HEK293 (cell line): ENCODE results near the gene OXSR1.

Experiments used
- CTCF ChIA-PET: fragments of 350-600 bp; formaldehyde crosslinking; extraction: SDS; loops from one replicate; lab custom pipeline; 2021; ENCODE audit warnings: antibody characterized with exemption; lab: Yijun Ruan, JAX
- POLR2A ChIA-PET: fragments of 300-600 bp; formaldehyde crosslinking; extraction: SDS; loops from one replicate; lab custom pipeline; 2020; ENCODE audit warnings: antibody characterized with exemption, inconsistent platforms; lab: Yijun Ruan, JAX
- H3K27ac ChIP-seq: fragments of 200-500 bp; sonication (Bioruptor generic); 2 replicates; pipeline ENCODE4 v1.5.1; 2014; ENCODE audit warnings: low read depth, low read length, control low read depth, inconsistent platforms; ENCODE audit errors: extremely low read depth
- H3K36me3 ChIP-seq, 2 experiments: fragments of 200-500 bp in 1 of 2; sonication (Bioruptor generic) in 1 of 2; 1 replicate in 1 of 2; 2 replicates in 1 of 2; pipeline ENCODE4 v1.5.1; 2014 to 2017; ENCODE audit warnings: inconsistent platforms in 2 of 2, low read length in 2 of 2; ENCODE audit not compliant: control insufficient read depth in 2 of 2, insufficient read depth in 1 of 2
- H3K4me1 ChIP-seq: fragments of 200-500 bp; sonication (Bioruptor generic); 2 replicates; pipeline ENCODE4 v1.5.1; 2014; ENCODE audit warnings: mild to moderate bottlenecking, low read length, inconsistent platforms; ENCODE audit not compliant: control insufficient read depth, insufficient read depth
- H3K4me3 ChIP-seq: 2 replicates; pipeline ENCODE4 v1.5.1; 2011; ENCODE audit warnings: low read depth, mild to moderate bottlenecking, control low read depth, low read length, moderate library complexity
- H3K9me3 ChIP-seq: fragments of 200-500 bp; sonication (Bioruptor generic); 2 replicates; pipeline ENCODE4 v1.5.1; 2014; ENCODE audit warnings: low read depth, low read length, inconsistent platforms; ENCODE audit not compliant: control insufficient read depth, insufficient read depth
- BCL6B ChIP-seq: fragments of 450-650 bp; formaldehyde crosslinking; IDR thresholded peaks from 2 replicates; pipeline ENCODE4 v1.5.1; 2017; ENCODE audit warnings: missing biosample characterization, missing genetic modification characterization
- GLI4 ChIP-seq: fragments of 450-650 bp; formaldehyde crosslinking; IDR thresholded peaks from 2 replicates; pipeline ENCODE4 v1.5.1; 2016; ENCODE audit warnings: missing biosample characterization, missing genetic modification characterization
- KLF10 ChIP-seq: fragments of 450-650 bp; IDR thresholded peaks from 2 replicates; pipeline ENCODE4 v1.5.1; 2018; ENCODE audit warnings: missing biosample characterization, mild to moderate bottlenecking, missing genetic modification characterization
- PRDM10 ChIP-seq: fragments of 450-650 bp; formaldehyde crosslinking; IDR thresholded peaks from 2 replicates; pipeline ENCODE4 v1.5.1; 2016; ENCODE audit warnings: missing biosample characterization, missing genetic modification characterization
- SALL2 ChIP-seq: fragments of 450-650 bp; formaldehyde crosslinking; IDR thresholded peaks from 2 replicates; pipeline ENCODE4 v1.5.0; 2017; ENCODE audit warnings: missing biosample characterization, mild to moderate bottlenecking, missing genetic modification characterization, borderline replicate concordance
- SCRT1 ChIP-seq: fragments of 450-650 bp; formaldehyde crosslinking; IDR thresholded peaks from 2 replicates; pipeline ENCODE4 v1.5.1; 2016; ENCODE audit warnings: missing biosample characterization, missing genetic modification characterization, borderline replicate concordance
- TSHZ1 ChIP-seq: fragments of 450-650 bp; formaldehyde crosslinking; IDR thresholded peaks from 2 replicates; pipeline ENCODE4 v1.5.1; 2016; ENCODE audit warnings: missing biosample characterization, missing genetic modification characterization, borderline replicate concordance
- YY1 ChIP-seq: fragments of 450-650 bp; formaldehyde crosslinking; IDR thresholded peaks from 2 replicates; pipeline ENCODE4 v1.5.1; 2018; ENCODE audit warnings: missing biosample characterization, missing genetic modification characterization
- ZFHX2 ChIP-seq: fragments of 450-650 bp; formaldehyde crosslinking; conservative IDR thresholded peaks from 2 replicates; pipeline ENCODE4 v1.5.1; 2016; ENCODE audit warnings: missing biosample characterization, missing genetic modification characterization
- ZNF211 ChIP-seq: fragments of 450-650 bp; formaldehyde crosslinking; IDR thresholded peaks from 2 replicates; pipeline ENCODE4 v1.5.1; 2016; ENCODE audit warnings: low read depth, missing biosample characterization, missing genetic modification characterization
- ZNF214 ChIP-seq: fragments of 450-650 bp; formaldehyde crosslinking; IDR thresholded peaks from 2 replicates; pipeline ENCODE4 v1.5.1; 2017; ENCODE audit warnings: missing biosample characterization, mild to moderate bottlenecking, missing genetic modification characterization, borderline replicate concordance
- ZNF266 ChIP-seq: fragments of 450-650 bp; formaldehyde crosslinking; IDR thresholded peaks from 2 replicates; pipeline ENCODE4 v1.5.1; 2016; ENCODE audit warnings: missing biosample characterization, missing genetic modification characterization, low read depth
- ZNF302 ChIP-seq: fragments of 450-650 bp; formaldehyde crosslinking; IDR thresholded peaks from 2 replicates; pipeline ENCODE4 v1.5.1; 2016; ENCODE audit warnings: missing biosample characterization, missing genetic modification characterization, low read depth
- ZNF37A ChIP-seq: fragments of 450-650 bp; IDR thresholded peaks from 2 replicates; pipeline ENCODE4 v1.5.1; 2018; ENCODE audit warnings: missing biosample characterization, missing genetic modification characterization
- ZNF391 ChIP-seq: fragments of 450-650 bp; formaldehyde crosslinking; IDR thresholded peaks from 2 replicates; pipeline ENCODE4 v1.5.1; 2016; ENCODE audit warnings: low read depth, missing biosample characterization, missing genetic modification characterization, borderline replicate concordance
- ZNF394 ChIP-seq: fragments of 450-650 bp; formaldehyde crosslinking; IDR thresholded peaks from 2 replicates; pipeline ENCODE4 v1.5.1; 2016; ENCODE audit warnings: missing biosample characterization, missing genetic modification characterization, mild to moderate bottlenecking, moderate library complexity, borderline replicate concordance
- ZNF518A ChIP-seq: fragments of 450-650 bp; formaldehyde crosslinking; conservative IDR thresholded peaks from 2 replicates; pipeline ENCODE4 v1.5.1; 2016; ENCODE audit warnings: low read depth, missing biosample characterization, missing genetic modification characterization
- ZXDB ChIP-seq: fragments of 450-650 bp; formaldehyde crosslinking; IDR thresholded peaks from 2 replicates; pipeline ENCODE4 v1.5.1; 2016; ENCODE audit warnings: missing biosample characterization, missing genetic modification characterization

Gene OXSR1

GRCh38 chr3:38150780-38151528 is 14.4 kb upstream of the OXSR1 start:
- no peak for TF ChIP-seq PRDM10 (tag by site-specific recombination)
- TF ChIP-seq ZNF302 (tag by site-specific recombination), result no peak
- no peak for TF ChIP-seq SALL2 (tag by site-specific recombination)
- no peak for TF ChIP-seq ZNF214 (tag by site-specific recombination)
- no peak for TF ChIP-seq TSHZ1 (tag by site-specific recombination)
- no peak for TF ChIP-seq SCRT1 (tag by site-specific recombination)
- no peak for TF ChIP-seq ZNF37A (tag by site-specific recombination)
- no peak for TF ChIP-seq ZFHX2 (tag by site-specific recombination)
- H3K4me1 ChIP-seq, result peaks cover 4% of the 10 kb centered on the region; the same call in 1 of the 2 replicates
- ChIA-PET CTCF (interaction anchor here (0.6 kb wide), 1 partner anchor 15 kb away, joined by 6 read pairs; no protein-coding TSS in a partner anchor), POLR2A (no interaction called here)
- no peaks in the 10 kb centered on the region for H3K9me3 ChIP-seq
- no peaks in the 10 kb centered on the region for H3K36me3 ChIP-seq
- H3K27ac ChIP-seq, result no peak overlapping the region
- no peak overlapping the region for H3K4me3 ChIP-seq

GRCh38 chr3:38151667-38152265 is 13.6 kb upstream of the OXSR1 start:
- Histone ChIP-seq H3K9me3 (no peaks in the 10 kb centered on the region), H3K36me3 (no peaks in the 10 kb centered on the region), H3K27ac (no peak overlapping the region), H3K4me3 (no peak overlapping the region), H3K4me1 (peaks cover 4% of the 10 kb centered on the region; the same call in 1 of the 2 replicates)
- CTCF ChIA-PET, result interaction anchor here (0.6 to 0.7 kb wide), 2 partner anchors 14 to 90 kb away, joined by 5 to 6 read pairs; no protein-coding TSS in a partner anchor
- POLR2A ChIA-PET, result interaction anchor here (0.7 kb wide), 1 partner anchor 95 kb away, joined by 3 read pairs; no protein-coding TSS in a partner anchor
- TF ChIP-seq YY1, result no peak
- no peak for TF ChIP-seq ZNF518A (tag by site-specific recombination)
- no peak for TF ChIP-seq ZNF394 (tag by site-specific recombination)
- no peak for TF ChIP-seq GLI4 (tag by site-specific recombination)
- no peak for TF ChIP-seq ZNF211 (tag by site-specific recombination)
- TF ChIP-seq BCL6B (tag by site-specific recombination), result no peak
- TF ChIP-seq ZNF391 (tag by site-specific recombination), result no peak
- no peak for TF ChIP-seq ZNF266
- TF ChIP-seq ZXDB (tag by site-specific recombination), result no peak
- no peak for TF ChIP-seq KLF10 (tag by site-specific recombination)
